OCI-LY7 (cell line): ENCODE results near the gene GREB1. TPM values are rescaled to one million over a fixed set of nuclear protein-coding genes. Genes with fewer than 3 reads are reported as not detected.

Experiments
- BruUV-seq: library from RNA; stranded (reverse); fragments of 400-500 nt; replicated peaks from 2 replicates; lab custom pipeline; 2021; lab: Mats Ljungman, UMichigan
- CTCF ChIA-PET: fragments of 300-600 bp; sonication (Branson Sonifier 250); formaldehyde crosslinking; loops from one replicate; lab custom pipeline; 2022; ENCODE audit warnings: antibody characterized with exemption; ENCODE audit not compliant: unreplicated experiment; lab: Charles Lee
- POLR2A ChIA-PET: fragments of 300-600 bp; sonication (Branson Sonifier 250); formaldehyde crosslinking; loops from one replicate; lab custom pipeline; 2022; ENCODE audit warnings: antibody characterized with exemption; lab: Charles Lee
- DNase-seq: peaks from one replicate; pipeline ENCODE4 v3.0.0-alpha.2; 2015; ENCODE audit warnings: low spot score
- H2AFZ ChIP-seq: fragments of 200-600 bp; sonication (generic), shearing (Covaris generic); 2 replicates; pipeline ENCODE4 v1.6.1; 2014; ENCODE audit warnings: mild to moderate bottlenecking, antibody characterized with exemption, low read length, moderate library complexity
- H3K27ac ChIP-seq: fragments of 200-600 bp; sonication (generic); 2 replicates; pipeline ENCODE4 v1.5.1; 2014; ENCODE audit warnings: mixed run types, low read depth, mild to moderate bottlenecking, moderate library complexity, low read length, inconsistent platforms; ENCODE audit not compliant: poor library complexity, severe bottlenecking
- H3K36me3 ChIP-seq: fragments of 200-600 bp; sonication (generic); 2 replicates; pipeline ENCODE4 v1.6.1; 2014; ENCODE audit warnings: mild to moderate bottlenecking, antibody characterized with exemption, low read length, moderate library complexity, mixed read lengths; ENCODE audit not compliant: insufficient read depth
- H3K4me1 ChIP-seq: fragments of 200-600 bp; sonication (generic); 2 replicates; pipeline ENCODE4 v1.5.1; 2014; ENCODE audit warnings: mild to moderate bottlenecking, low read length; ENCODE audit not compliant: insufficient read depth, poor library complexity, severe bottlenecking
- H3K4me2 ChIP-seq: fragments of 200-600 bp; sonication (generic); 2 replicates; pipeline ENCODE4 v1.6.1; 2014; ENCODE audit warnings: mild to moderate bottlenecking, low read length
- H3K4me3 ChIP-seq: fragments of 200-600 bp; sonication (generic); 2 replicates; pipeline ENCODE4 v1.5.1; 2014; ENCODE audit warnings: mild to moderate bottlenecking, low read depth, low read length; ENCODE audit not compliant: poor library complexity, severe bottlenecking
- H3K79me2 ChIP-seq: fragments of 200-600 bp; sonication (generic); 2 replicates; pipeline ENCODE4 v1.6.1; 2016; ENCODE audit warnings: low read depth, mild to moderate bottlenecking, low read length, moderate library complexity, mixed read lengths; ENCODE audit not compliant: insufficient read depth
- H3K9me2 ChIP-seq: fragments of 200-600 bp; sonication (generic); 2 replicates; pipeline ENCODE4 v1.6.1; 2016; ENCODE audit warnings: mild to moderate bottlenecking, low read length, mixed read lengths; ENCODE audit not compliant: insufficient read depth
- H3K9me3 ChIP-seq: fragments of 200-600 bp; sonication (generic); 2 replicates; pipeline ENCODE4 v1.6.1; 2014; ENCODE audit warnings: mild to moderate bottlenecking, mixed run types, low read length, mixed read lengths
- H4K20me1 ChIP-seq: fragments of 200-600 bp; sonication (generic); 2 replicates; pipeline ENCODE4 v1.6.1; 2014; ENCODE audit warnings: mild to moderate bottlenecking, antibody characterized with exemption, low read length, moderate library complexity, mixed read lengths; ENCODE audit not compliant: insufficient read depth
- CTCF ChIP-seq: fragments of 200-600 bp; sonication (generic); conservative IDR thresholded peaks from 2 replicates; pipeline ENCODE4 v1.5.1; 2014; ENCODE audit warnings: mild to moderate bottlenecking, antibody characterized with exemption, low read length, moderate library complexity, mixed read lengths
- EZH2phosphoT487 ChIP-seq: fragments of 200-600 bp; sonication (generic); IDR thresholded peaks from 2 replicates; pipeline ENCODE4 v1.6.1; 2018; ENCODE audit warnings: low read depth, borderline replicate concordance, mild to moderate bottlenecking, mixed run types, antibody characterized with exemption, low read length, moderate library complexity, mixed read lengths
- intact Hi-C: fragments of 100-400 bp; cut with micrococcal nuclease; formaldehyde crosslinking; loops from one replicate; pipeline ENCODE4 v1.10.0; 2022; ENCODE audit not compliant: unreplicated experiment
- total RNA-seq, 2 experiments: library from RNA; depleted of rRNA in 1 of 2; stranded (reverse); fragments of >200 nt in 1 of 2; shearing (Covaris generic) in 1 of 2; gene quantifications; 2 replicates each; pipeline ENCODE4 v1.2.3, GENCODE V29; 2014 to 2022

Gene GREB1
- total RNA-seq, 2 experiments from 2014 or later: 3.5 to 8.4 TPM

GRCh38 chr2:11525762-11526161 lies 8.1 kb upstream of the GREB1 start:
- H3K4me2 ChIP-seq: no peak overlapping the region
- intact Hi-C loops: no loop called here
- CTCF ChIA-PET: no interaction called here
- no peaks in the 10 kb centered on the region for H3K79me2 ChIP-seq
- no peak overlapping the region for H3K4me3 ChIP-seq
- H4K20me1 ChIP-seq: no peaks in the 10 kb centered on the region
- H3K27ac ChIP-seq: no peak overlapping the region
- no TSS peak for BruUV-seq
- H3K4me1 ChIP-seq: no peaks in the 10 kb centered on the region
- H3K9me2 ChIP-seq: no peaks in the 10 kb centered on the region
- DNase-seq: no peak
- H2AFZ ChIP-seq: no peak overlapping the region
- POLR2A ChIA-PET: interaction anchor here (0.6 to 0.7 kb wide), 3 partner anchors 85 to 386 kb away, joined by 3 read pairs; no protein-coding TSS in a partner anchor
- no peaks in the 10 kb centered on the region for H3K36me3 ChIP-seq
- TF ChIP-seq EZH2phosphoT487 (no peak), CTCF (no peak)
- no peaks in the 10 kb centered on the region for H3K9me3 ChIP-seq

GRCh38 chr2:11527001-11527400 lies 6.8 kb upstream of the GREB1 start:
- BruUV-seq: no TSS peak
- DNase-seq: no peak
- ChIA-PET CTCF (no interaction called here), POLR2A (no interaction called here)
- Histone ChIP-seq H4K20me1 (no peaks in the 10 kb centered on the region), H3K4me2 (no peak overlapping the region), H3K9me2 (no peaks in the 10 kb centered on the region), H3K9me3 (no peaks in the 10 kb centered on the region), H3K27ac (no peak overlapping the region), H2AFZ (no peak overlapping the region), H3K36me3 (no peaks in the 10 kb centered on the region), H3K79me2 (no peaks in the 10 kb centered on the region), H3K4me1 (no peaks in the 10 kb centered on the region), H3K4me3 (no peak overlapping the region)
- intact Hi-C loops: no loop called here
- no peak for TF ChIP-seq EZH2phosphoT487
- TF ChIP-seq CTCF: no peak

GRCh38 chr2:11528228-11528627 lies 5.6 kb upstream of the GREB1 start:
- H3K4me1 ChIP-seq: no peaks in the 10 kb centered on the region
- no peak overlapping the region for H3K4me2 ChIP-seq
- H3K4me3 ChIP-seq: no peak overlapping the region
- no peaks in the 10 kb centered on the region for H3K9me3 ChIP-seq
- no peaks in the 10 kb centered on the region for H3K9me2 ChIP-seq
- H2AFZ ChIP-seq: no peak overlapping the region
- ChIA-PET POLR2A (no interaction called here), CTCF (no interaction called here)
- intact Hi-C loops: no loop called here
- no peaks in the 10 kb centered on the region for H3K36me3 ChIP-seq
- no peaks in the 10 kb centered on the region for H3K79me2 ChIP-seq
- TF ChIP-seq CTCF (no peak), EZH2phosphoT487 (no peak)
- no peak for DNase-seq
- no peaks in the 10 kb centered on the region for H4K20me1 ChIP-seq
- no TSS peak for BruUV-seq
- no peak overlapping the region for H3K27ac ChIP-seq
